Dedifferentiated amniotic fluid mesenchymal stem cell (primary cell): Measurements from ENCODE around the gene SLC17A2.
A peak's percentile ranks its signal among the peaks of the same experiment; 100 is the strongest.

Experiments used
- DNase-seq: peaks from one replicate; pipeline ENCODE4 v3.0.0-alpha.2; 2016; ENCODE audit errors: extremely low spot score

SLC17A2 gene

GRCh38 chr6:25919657-25920056 lies 10.8 kb downstream of the SLC17A2 start:
- DNase-seq, result no peak

GRCh38 chr6:25918083-25918683 lies 12.3 kb downstream of the SLC17A2 start:
- no peak for DNase-seq

GRCh38 chr6:25916789-25917490 lies 13.6 kb downstream of the SLC17A2 start:
- no peak for DNase-seq

GRCh38 chr6:25916330-25916729 lies 14.2 kb downstream of the SLC17A2 start:
- no peak for DNase-seq

GRCh38 chr6:25913741-25914140 lies 16.8 kb downstream of the SLC17A2 start:
- DNase-seq, result no peak

GRCh38 chr6:25911351-25911750 lies 19.1 kb downstream of the SLC17A2 start:
- DNase-seq, result no peak

GRCh38 chr6:25907475-25908014 lies 22.9 kb downstream of the SLC17A2 start:
- DNase-seq, result no peak

- no peak for DNase-seq
These were observed 26.9 kb downstream of the SLC17A2 start for GRCh38 chr6:25903467-25904099.

GRCh38 chr6:25902071-25902470 lies 28.4 kb downstream of the SLC17A2 start:
- DNase-seq, result no peak

GRCh38 chr6:25900843-25901242 lies 29.6 kb downstream of the SLC17A2 start:
- no peak for DNase-seq

- no peak for DNase-seq
These were observed 30.7 kb downstream of the SLC17A2 start for GRCh38 chr6:25899580-25900408.

- no peak for DNase-seq
These were observed 31.4 kb downstream of the SLC17A2 start for GRCh38 chr6:25899123-25899522.

GRCh38 chr6:25898289-25898977 lies 32.1 kb downstream of the SLC17A2 start:
- no peak for DNase-seq

GRCh38 chr6:25896252-25896651 lies 34.2 kb downstream of the SLC17A2 start:
- DNase-seq, result no peak

- no peak for DNase-seq
These were observed 34.7 kb downstream of the SLC17A2 start for GRCh38 chr6:25895771-25896170.

GRCh38 chr6:25893778-25894177 lies 36.7 kb downstream of the SLC17A2 start:
- DNase-seq, result no peak

GRCh38 chr6:25892877-25893276 lies 37.6 kb downstream of the SLC17A2 start:
- no peak for DNase-seq

GRCh38 chr6:25889877-25890853 lies 40.3 kb downstream of the SLC17A2 start:
- DNase-seq, result peak; percentile 51

- DNase-seq, result no peak
These were observed 41.9 kb downstream of the SLC17A2 start for GRCh38 chr6:25888626-25889025.

- no peak for DNase-seq
These were observed 44.4 kb downstream of the SLC17A2 start for GRCh38 chr6:25886066-25886465.
